NOMO-1 (cell line): Measurements from ENCODE around the gene GPR180.
A peak's percentile ranks its signal among the peaks of the same experiment; 100 is the strongest.
"Not testable (repeated sequence)": the region's sequence is repeated elsewhere in the genome, so short reads cannot be mapped to it uniquely, and the experiment has no call there.

ENCODE experiments used
- DNase-seq, 2 experiments: peaks; one replicate each; lab custom pipeline; 2025; ENCODE audit not compliant: unreplicated experiment in 2 of 2; lab: John Stamatoyannopoulos, UW

GPR180 gene

DNA sequence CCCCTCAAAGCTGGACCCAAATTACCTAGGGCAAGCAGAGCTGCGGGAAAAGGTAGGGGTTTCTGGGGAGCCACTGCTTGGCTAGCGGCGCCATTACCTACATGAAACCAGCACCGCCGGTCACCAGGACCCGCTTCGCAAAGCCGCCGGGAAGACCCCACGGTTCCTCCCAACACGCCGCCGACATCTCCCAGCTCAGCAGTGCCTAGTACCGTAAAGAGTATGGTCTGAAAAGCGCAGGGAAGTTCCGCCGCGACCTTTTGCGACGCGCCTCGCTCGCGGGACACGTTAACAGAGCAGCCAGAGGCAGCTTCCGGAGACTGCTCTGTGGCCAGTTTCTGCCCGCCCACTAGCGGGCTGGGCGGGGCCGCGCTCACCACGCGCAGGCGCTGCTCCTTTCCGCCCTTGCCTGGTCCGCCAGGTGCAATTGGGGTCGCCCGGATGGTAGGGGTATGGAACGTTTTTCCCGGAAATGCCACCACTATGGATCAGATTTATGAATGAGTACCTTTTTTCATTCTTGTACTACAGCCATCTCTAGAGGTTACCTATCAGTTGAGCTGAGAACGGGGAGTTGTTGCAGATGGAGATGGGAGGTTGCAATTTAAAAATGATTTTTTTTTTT, 5.6 kb upstream of the GPR180 start, which contains the start of gene TGDS:
TSS of gene TGDS (minus strand) at position 203 of the 625 bp plus-strand sequence. CDS start at position 187, 16 bp downstream.
- peak; percentile 92 to 93 for DNase-seq

DNA sequence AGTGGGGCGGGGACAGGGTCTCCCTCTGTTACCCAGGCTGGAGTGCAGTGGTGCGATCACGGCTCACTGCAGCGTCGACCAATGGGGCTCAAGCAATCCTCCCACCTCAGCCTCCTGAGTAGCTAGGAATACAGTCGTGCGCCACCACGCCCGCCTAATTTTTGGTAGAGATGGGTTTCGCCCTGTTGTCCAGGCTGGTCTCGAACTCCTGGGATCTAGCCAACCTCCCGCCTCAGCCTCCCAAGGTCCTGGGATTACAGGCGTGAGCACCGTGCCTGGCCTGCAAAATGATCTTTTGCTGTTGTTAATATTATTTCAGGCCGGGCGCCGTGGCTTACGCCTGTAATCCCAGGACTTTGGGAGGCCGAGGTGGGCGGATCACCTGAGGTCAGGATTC, 5.1 kb upstream of the GPR180 start:
- no peak for DNase-seq

DNA sequence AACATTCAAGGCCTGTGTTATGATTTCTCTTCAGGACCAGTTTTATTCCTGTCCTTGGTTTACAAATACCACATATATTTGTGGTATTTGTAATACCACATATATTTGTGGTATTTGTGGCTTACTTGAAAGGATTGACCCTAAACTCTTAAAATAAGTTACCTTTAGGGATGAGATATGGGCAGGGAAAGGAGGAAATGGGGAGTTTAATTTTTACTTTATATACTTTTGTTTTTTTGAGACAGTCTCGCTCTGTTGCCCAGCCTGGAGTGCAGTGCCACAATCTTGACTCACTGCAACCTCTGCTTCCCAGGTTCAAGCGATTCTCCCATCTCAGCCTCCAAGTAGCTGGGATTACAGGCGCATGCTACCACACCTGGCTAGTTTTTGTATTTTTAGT, 3.4 kb upstream of the GPR180 start:
- no peak for DNase-seq

DNA sequence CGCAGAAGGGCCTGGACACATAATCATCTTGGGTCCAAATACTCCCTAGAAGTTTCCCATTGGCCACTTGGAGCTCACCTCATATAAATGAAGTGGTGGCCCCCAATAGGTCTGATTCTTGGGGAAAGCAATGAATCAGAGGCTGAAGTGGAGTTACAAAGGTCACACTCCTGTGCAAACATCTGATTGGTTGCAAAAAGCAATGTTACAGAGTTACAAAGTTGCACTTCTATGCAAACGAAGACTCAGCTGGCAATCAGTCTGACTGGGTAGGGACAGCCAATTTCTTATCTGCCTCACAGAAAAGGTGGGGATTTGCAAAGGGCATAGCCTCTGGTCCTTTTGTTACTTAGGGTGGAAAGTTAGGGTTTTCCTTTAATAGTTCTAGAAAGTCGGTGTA, 1.8 kb upstream of the GPR180 start:
- no peak for DNase-seq

DNA sequence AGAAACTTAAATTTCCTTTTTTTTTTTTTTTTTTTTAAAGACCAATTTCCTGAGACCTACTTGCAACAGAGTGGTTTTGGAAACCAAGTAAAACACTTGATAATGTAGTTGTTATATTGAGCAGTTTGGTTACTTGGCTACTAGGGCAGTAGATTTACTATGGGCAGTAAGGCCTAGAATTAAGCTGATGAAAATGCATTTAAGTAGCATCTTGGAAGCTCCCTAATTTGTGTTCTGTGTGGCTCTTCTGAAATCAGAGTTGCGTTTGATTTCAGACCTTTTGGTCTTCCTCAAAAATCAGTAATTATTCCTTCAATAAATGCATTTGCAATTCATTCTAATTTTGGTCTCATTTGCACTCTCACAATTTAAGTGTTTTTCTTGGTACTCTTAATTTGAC, 810 bp downstream of the GPR180 start:
- DNase-seq: no peak

DNA sequence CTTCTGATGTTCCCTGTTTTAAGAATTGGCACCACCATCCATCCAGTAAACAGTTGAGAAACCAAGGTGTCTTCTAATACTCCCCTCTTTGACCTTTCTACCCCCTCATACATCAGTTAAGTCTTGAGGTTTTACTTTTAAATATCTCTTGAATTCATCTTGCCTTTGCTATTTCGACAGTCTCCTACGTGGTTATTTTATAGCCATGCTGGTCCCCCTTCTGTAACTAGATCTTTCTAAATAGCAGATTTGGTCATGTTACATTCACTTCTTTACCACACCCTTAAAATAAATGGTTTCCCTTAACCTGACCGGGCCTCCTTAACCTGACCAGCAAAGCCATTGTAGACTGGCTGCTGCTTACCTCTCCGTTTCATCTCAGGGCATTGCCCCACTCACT, 5.4 kb downstream of the GPR180 start:
- no peak for DNase-seq

DNA sequence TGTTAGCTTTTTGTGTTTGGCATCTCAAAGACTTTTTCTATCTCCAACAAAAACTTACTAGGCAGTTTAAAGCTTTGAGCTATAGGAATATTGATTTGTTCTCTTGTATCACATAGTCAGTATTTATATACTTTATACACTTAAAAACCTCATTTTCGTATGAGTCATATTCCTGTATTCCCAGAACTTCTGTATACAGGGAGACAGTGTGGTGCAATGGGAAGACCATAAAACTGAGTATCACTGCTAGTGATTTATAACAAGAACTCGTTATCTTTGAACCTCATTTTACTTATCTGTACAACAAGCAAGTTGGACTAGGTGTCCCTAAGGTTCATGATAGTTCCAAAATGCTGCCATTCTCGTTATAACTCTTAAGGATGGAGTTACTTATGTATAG, 6.3 kb downstream of the GPR180 start:
- no peak for DNase-seq

DNA sequence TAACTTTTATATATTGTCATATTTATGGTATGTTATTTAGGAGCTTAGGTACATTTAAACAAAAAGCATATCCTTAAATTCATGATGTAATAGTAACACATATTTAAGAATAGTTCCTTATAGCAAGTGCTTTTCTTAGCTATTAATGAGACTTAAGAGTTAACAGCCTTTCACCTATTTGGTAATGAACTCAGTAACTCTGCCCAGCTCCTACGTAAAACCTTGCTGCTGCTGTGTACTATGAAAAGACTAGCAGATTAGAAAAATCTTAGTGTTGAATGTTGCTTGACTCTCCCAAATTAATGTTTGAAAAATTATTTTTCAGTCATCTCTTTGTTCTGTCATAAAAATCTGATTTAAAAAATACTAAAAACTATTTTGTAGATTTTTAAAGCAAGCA, 6.9 kb downstream of the GPR180 start:
- DNase-seq: no peak

DNA sequence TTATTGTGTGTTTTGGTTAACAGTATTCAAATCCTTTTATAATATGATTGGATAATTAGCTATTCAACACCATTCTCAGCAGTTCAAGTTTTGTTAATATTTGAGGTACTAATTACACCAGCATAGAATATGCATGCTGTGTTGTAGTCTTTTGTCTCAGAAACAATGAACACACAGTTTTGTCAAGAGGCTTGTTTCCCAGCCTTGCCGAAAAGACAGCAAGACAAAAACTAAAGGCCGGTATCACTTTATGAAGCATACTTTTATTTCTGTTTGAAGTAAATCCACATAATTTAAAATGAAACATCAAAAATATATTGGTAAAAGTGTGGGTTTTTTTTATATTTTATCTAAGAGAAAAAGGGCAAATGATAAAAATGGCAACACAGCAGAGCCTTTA, 7.5 kb downstream of the GPR180 start:
- DNase-seq: no peak

DNA sequence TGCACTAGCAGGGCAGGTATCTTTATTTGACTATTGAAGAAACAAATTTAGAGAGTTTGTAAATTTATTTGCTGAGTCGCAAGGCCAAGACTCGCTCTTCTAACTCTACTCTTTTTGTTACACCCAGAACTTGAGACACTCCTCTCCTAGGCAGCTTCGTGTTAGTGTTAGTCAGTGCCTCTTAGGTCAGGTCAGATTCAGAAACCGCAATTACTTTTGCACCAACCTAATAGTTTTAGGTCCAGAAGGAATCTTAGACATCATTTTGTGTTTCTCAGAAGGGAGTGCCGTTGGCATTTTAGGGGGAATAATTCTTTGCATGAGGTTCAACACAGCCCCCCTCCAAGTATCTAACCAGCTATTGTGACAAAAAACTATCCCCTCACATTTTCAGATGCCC, 8.8 kb downstream of the GPR180 start:
- no peak for DNase-seq

DNA sequence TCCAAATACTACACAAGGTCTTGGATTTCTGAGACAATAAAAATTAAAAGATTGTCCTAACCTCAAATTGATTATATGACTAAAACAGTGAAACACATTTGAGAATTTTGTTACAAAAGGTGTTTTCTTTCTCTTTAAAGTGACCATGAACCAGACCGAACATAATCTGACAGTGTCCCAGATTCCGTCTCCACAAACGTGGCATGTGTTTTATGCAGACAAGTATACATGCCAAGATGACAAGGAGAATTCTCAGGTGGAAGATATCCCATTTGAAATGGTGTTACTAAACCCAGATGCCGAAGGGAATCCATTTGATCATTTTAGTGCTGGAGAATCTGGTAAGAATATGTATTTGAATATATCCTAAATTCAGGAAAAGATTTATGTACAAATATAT, 10.4 kb downstream of the GPR180 start:
- DNase-seq: no peak

DNA sequence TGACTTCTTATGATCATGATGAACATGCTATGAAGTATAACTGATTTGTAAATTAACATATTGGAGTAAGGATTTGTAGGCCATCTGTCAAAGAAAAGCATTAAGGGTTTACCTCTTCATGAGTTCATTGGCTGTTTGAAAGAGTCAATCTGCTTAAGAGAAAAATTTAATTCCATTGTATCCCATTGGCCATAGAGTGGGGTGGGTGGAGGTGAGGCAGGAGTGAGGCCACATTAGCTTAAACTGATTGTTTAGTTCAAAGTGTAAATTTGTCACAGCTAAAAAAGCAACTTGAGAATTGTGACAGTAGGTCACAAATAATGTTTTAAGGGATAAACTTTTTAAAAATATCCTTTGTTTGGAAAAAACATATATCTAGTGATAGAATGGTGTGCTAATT, 11.4 kb downstream of the GPR180 start:
- no peak for DNase-seq

DNA sequence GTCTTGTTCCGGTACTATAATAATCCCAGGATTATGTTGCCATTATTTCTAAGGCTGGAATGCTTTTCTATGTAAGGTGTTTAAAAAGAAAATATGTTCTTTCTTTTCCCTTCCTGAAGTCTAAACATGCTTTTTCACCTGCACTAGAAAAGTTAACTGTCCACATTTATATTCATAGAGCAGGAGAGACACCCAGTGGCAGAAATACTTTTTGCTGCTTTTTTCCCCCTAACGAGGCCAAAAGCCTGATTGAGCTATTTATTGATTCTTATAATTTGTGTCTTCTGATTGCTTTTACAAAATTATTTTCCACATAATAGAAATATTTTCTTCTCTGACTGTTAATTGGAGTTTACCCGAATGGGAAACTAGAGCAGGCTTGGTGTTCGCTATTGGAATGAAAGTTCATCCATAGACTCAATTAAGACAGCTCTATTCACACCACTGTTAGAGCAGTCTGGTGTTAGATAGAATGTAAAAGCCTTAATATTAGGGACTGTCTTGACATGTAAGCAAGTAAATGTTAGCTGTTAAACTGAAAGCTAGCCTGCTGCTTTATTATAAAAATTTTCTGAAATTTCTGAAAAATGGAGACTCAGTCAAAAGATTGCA, 15.8 kb downstream of the GPR180 start:
- peak in 1 of 2 experiments; percentile 14 for DNase-seq

DNA sequence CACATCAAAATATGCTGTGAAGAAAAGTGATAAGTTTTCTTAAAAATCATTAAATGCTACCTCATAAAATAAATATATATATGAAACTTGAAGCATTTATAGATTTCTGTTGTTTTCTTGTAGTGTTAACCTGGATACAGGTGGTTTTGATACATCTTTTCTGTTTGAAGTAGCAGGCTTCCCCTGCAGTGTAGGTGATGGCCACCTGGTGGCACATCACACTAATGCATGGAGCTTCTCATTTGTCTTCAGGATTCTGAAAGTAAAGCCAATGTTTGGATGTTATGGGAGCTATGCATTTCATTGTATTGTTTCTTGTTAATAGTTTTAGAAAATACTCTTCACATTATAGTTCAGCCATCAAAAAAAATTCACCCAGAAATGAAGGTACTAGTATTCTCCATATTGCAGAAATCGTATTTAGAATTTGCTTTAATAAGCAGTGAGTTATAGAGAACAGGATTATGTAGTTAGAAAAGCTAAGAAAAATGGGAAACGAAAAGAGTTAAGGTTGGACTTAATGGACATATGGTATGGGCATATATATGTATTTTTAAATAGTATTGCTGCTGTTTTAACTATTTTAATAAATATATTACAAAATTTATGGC, 18.7 kb downstream of the GPR180 start:
- DNase-seq: no peak

DNA sequence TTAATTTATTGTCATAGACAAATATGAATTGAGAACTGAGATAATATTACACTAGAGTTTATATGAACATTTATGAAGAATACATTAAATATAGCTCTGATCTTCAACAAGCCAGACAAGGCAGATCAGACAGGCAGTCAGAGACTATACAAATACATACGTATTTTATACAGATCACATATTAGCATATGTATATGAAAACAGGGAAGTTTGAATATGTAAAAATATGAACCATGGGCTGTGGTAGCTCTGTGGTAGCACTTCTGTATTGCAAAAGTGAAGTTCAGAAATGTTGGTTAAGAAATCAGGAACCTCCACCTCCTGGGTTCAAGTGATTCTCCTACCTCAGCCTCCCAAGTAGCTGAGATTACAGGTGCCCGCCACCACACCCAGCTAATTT, 20.7 kb downstream of the GPR180 start:
- no peak for DNase-seq

DNA sequence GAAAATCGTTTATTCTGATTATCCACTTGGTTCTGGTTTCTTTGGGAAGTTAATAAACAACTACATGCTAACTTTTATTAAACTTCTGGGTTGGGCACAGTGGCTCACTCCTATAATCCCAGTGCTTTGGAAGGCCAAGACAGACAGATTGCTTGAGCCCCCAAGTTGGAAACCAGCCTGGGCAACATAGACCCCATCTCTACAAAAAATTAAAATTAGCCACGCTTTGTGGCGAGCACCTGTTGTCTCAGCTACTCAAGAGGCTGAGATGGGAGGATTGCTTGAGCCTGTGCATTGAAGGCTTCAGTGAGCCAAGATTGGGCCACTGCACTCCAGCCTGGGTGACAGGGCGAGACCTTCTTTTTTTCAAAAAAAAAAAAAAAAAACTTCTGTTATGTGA, 21.7 kb downstream of the GPR180 start:
- no peak for DNase-seq

DNA sequence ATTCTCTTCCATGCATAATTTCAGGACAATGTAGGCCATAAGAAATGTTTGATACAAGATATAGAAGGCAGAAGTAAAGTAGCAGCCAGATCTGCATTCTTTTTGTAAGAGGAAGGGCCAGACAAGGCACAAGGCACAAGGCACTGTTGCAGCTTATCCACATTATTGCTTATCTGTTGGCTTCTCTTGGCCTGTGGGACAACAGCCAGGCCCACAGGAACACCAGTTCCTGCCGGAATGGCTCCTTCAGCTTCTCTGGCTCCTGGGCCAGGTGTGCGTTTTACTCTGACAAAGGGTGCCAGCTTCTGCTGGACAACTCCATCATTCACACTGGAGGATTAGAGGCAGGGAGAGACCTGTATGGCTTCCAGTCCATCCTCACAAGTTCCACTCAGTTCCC, 29.2 kb downstream of the GPR180 start:
- no peak for DNase-seq

DNA sequence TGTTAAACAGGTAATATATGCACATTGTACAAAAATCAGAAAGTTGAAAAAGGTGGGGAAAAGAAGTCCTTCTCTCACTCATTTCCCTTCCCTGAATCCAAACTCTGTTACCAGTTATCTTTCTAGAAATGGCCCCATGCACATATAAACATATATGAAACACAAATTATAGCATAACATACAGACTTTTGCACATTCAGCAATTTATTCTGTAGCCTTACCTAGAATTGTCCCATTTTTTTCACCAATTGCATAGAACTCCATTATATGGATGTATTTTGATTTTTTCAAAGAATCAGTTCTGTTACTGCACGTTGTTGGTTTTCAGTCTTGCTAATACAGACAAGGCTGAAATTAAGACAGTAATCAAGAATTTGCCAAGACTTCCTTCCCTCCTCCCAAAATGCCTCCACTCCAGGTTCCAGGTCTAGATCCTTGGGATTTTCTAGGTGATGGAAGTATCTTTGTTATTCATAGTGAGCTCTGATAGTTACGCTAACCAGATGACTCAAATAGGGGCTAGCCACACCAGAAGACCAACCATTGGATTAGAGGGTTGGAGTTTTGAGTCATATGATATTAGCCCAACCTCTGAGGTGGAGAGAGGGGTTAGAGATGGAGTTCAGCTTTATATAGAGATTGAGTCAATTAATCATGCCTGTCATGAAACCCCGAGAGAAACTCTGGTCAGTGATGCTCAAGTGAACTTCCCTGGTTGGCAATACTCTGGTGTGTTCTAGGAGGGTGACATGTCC, 30.7 kb downstream of the GPR180 start:
- DNase-seq: no peak

DNA sequence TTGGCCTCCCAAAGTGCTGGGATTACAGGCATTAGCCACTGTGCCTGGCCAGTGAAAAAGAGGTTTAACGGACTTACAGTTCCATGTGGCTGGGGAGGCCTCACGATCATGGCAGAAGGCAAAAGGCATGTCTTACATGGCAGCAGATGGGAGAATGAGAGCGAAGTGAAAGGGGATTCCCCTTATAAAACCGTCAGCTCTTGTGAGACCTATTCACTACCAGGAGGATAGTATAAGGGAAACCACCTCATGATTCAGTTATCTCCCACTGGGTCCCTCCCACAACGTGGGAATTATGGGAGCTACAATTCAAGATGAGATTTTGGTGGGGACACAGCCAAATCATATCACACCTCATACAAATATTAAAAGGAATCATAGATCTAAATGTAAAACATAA, 34.4 kb downstream of the GPR180 start:
- not testable (repeated sequence) for DNase-seq

DNA sequence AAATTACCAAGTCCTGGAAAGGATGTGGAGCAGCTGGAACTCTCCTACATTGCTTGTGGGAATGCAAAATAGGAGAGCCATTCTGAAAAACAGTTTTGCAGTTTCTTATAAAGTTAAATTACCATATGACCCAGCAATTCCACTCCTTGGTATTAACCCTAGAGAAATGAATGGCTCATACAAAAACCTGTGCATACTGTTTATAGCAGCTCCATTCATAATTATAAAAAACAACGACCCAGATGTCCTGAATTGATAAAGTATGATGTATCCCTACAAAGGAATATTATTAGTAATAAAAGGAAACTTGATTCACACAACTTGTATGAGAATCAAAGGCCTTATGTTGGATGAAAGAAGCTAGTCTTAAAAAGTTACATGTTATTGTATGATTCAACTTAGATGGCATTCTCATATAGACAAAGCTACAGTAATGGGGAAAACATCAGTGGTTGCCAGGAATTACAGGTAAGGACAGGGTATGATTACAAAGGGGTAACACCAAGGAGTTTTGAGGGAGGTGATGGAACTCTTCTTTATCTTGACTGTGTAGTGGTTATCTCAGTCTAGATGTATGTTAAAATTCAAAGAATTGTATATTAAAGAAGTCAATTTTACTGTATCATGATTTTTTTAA, 35.4 kb downstream of the GPR180 start:
- DNase-seq: no peak

DNA sequence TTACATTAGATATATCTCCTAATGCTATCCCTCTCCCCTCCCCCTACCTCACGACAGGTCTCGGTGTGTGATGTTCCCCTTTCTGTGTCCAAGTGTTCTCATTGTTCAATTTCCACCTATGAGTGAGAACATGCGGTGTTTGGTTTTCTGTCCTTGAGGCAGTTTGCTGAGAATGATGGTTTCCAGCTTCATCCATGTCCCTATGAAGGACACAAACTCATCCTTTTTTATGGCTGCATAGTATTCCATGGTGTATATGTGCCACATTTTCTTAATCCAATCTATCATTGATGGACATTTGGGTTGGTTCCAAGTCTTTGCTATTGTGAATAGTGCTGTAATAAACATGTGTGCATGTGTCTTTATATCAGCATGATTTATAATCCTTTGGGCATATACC, 36.0 kb downstream of the GPR180 start:
- DNase-seq: not testable (repeated sequence)
